WTC11 (cell line): ENCODE data around the gene CD2BP2.

ENCODE experiments used
- ATF3 ChIP-seq: sonication (generic); formaldehyde crosslinking; conservative IDR thresholded peaks from 2 replicates; pipeline ENCODE4 v1.8.1; 2022; ENCODE audit warnings: mild to moderate bottlenecking, missing genetic modification reagents
- CTCF ChIP-seq: fragments of 200-600 bp; IDR thresholded peaks from 2 replicates; pipeline ENCODE4 v1.8.0; 2022; ENCODE audit warnings: antibody characterized with exemption
- E2F5 ChIP-seq: sonication (generic); formaldehyde crosslinking; IDR thresholded peaks from 2 replicates; pipeline ENCODE4 v1.8.1; 2022; ENCODE audit warnings: mild to moderate bottlenecking, moderate library complexity, missing genetic modification reagents
- HMGXB4 ChIP-seq: sonication (generic); formaldehyde crosslinking; IDR thresholded peaks from 2 replicates; pipeline ENCODE4 v1.8.1; 2023; ENCODE audit warnings: mild to moderate bottlenecking, moderate library complexity, missing genetic modification reagents
- KAT7 ChIP-seq: sonication (generic); formaldehyde crosslinking; IDR thresholded peaks from 2 replicates; pipeline ENCODE4 v1.8.1; 2023; ENCODE audit warnings: missing genetic modification reagents, mild to moderate bottlenecking, borderline replicate concordance
- NFYB ChIP-seq: sonication (generic); formaldehyde crosslinking; conservative IDR thresholded peaks from 2 replicates; pipeline ENCODE4 v1.8.0; 2022; ENCODE audit warnings: low read depth, missing genetic modification reagents
- RELA ChIP-seq: sonication (generic); formaldehyde crosslinking; IDR thresholded peaks from 2 replicates; pipeline ENCODE4 v1.8.1; 2022; ENCODE audit warnings: missing genetic modification reagents, mild to moderate bottlenecking, borderline replicate concordance
- ZNF138 ChIP-seq: sonication (generic); formaldehyde crosslinking; conservative IDR thresholded peaks from 2 replicates; pipeline ENCODE4 v1.8.1; 2022; ENCODE audit warnings: mild to moderate bottlenecking, moderate library complexity, missing genetic modification reagents

- TF ChIP-seq CTCF (no peak), ATF3 (CRISPR knock-in tag) (no peak), ZNF138 (no peak), HMGXB4 (CRISPR knock-in tag) (0 out of 2 replicates have a peak, but pooled peaks have one; percentile 48), KAT7 (CRISPR knock-in tag) (peak; percentile 82; the same call in 1 of the 2 replicates), E2F5 (CRISPR knock-in tag) (peak; percentile 74), RELA (no peak), NFYB (CRISPR knock-in tag) (no peak)
Measured at GRCh38 chr16:30395155-30395991, 40.3 kb upstream of the CD2BP2 start, which contains the start of gene ZNF48.
